PC-9 (cell line): ENCODE data around the gene THADA. TPM values are rescaled to one million over a fixed set of nuclear protein-coding genes. Genes with fewer than 3 reads are reported as not detected.
A peak's percentile ranks its signal among the peaks of the same experiment; 100 is the strongest.

ENCODE experiments used
- BruUV-seq: library from RNA; stranded (reverse); fragments of 400-500 nt; replicated peaks from 2 replicates; lab custom pipeline; 2021; lab: Mats Ljungman, UMichigan
- CTCF ChIA-PET: fragments of 300-600 bp; sonication (Branson Sonifier 250); formaldehyde crosslinking; loops from one replicate; lab custom pipeline; 2022; ENCODE audit warnings: antibody characterized with exemption; lab: Charles Lee
- POLR2A ChIA-PET: fragments of 300-600 bp; sonication (Branson Sonifier 250); formaldehyde crosslinking; loops from one replicate; lab custom pipeline; 2022; ENCODE audit warnings: antibody characterized with exemption; ENCODE audit not compliant: unreplicated experiment; lab: Charles Lee
- DNase-seq, 2 experiments: peaks; one replicate each; pipeline versions ENCODE4 v3.0.0 to v3.0.0-alpha.2; 2015 to 2022; ENCODE audit warnings: mixed read lengths in 1 of 2
- H2AFZ ChIP-seq: fragments of 200-600 bp; sonication (generic); 2 replicates; pipeline ENCODE4 v1.8.1; 2017; ENCODE audit warnings: antibody characterized with exemption
- H3F3A ChIP-seq: fragments of 200-600 bp; sonication (generic); 2 replicates; pipeline ENCODE4 v1.8.1; 2017; ENCODE audit warnings: antibody characterized with exemption, mild to moderate bottlenecking, low read depth; ENCODE audit not compliant: insufficient read depth
- H3K27ac ChIP-seq: fragments of 200-600 bp; sonication (generic); 2 replicates; pipeline ENCODE4 v1.6.1; 2016; ENCODE audit warnings: mixed run types
- H3K27me3 ChIP-seq: fragments of 200-600 bp; sonication (generic); 2 replicates; pipeline ENCODE4 v1.6.1; 2016; ENCODE audit warnings: low read depth, mixed run types; ENCODE audit not compliant: insufficient read depth
- H3K36me3 ChIP-seq: fragments of 200-600 bp; sonication (generic); 2 replicates; pipeline ENCODE4 v1.6.1; 2016; ENCODE audit warnings: low read depth, mixed run types
- H3K4me1 ChIP-seq: fragments of 200-600 bp; sonication (generic); replicated peaks from 2 replicates; pipeline ENCODE4 v1.6.1; 2016; ENCODE audit warnings: mixed run types; ENCODE audit not compliant: insufficient read depth
- H3K4me2 ChIP-seq: fragments of 200-600 bp; sonication (generic); 2 replicates; pipeline ENCODE4 v1.6.1; 2017; ENCODE audit warnings: mixed run types
- H3K4me3 ChIP-seq: fragments of 200-600 bp; sonication (generic); 2 replicates; pipeline ENCODE4 v1.6.1; 2016; ENCODE audit warnings: mixed run types
- H3K79me2 ChIP-seq: fragments of 200-600 bp; sonication (generic); 2 replicates; pipeline ENCODE4 v1.6.1; 2017; ENCODE audit warnings: low read depth, mixed run types
- H3K9me2 ChIP-seq: fragments of 200-600 bp; sonication (generic); 2 replicates; pipeline ENCODE4 v1.8.1; 2017; ENCODE audit warnings: mild to moderate bottlenecking; ENCODE audit not compliant: insufficient read depth
- H3K9me3 ChIP-seq: fragments of 200-600 bp; sonication (generic); 2 replicates; pipeline ENCODE4 v1.8.1; 2016; ENCODE audit warnings: low read depth; ENCODE audit not compliant: insufficient read depth
- H4K20me1 ChIP-seq: fragments of 200-600 bp; sonication (generic); 2 replicates; pipeline ENCODE4 v1.8.1; 2017; ENCODE audit not compliant: insufficient read depth
- EZH2 ChIP-seq: fragments of 200-600 bp; sonication (generic); IDR thresholded peaks from 2 replicates; pipeline ENCODE4 v1.8.0; 2017; ENCODE audit warnings: antibody characterized with exemption, low read depth
- intact Hi-C: fragments of 100-400 bp; cut with micrococcal nuclease; formaldehyde crosslinking; loops from one replicate; pipeline ENCODE4 v1.10.0; 2022; ENCODE audit not compliant: unreplicated experiment
- total RNA-seq: library from RNA; stranded (reverse); gene quantifications from 2 replicates; pipeline ENCODE4 v1.2.3, GENCODE V29; 2021
- TF ChIP-seq, protein P1 (sequence below): fragments of 200-600 bp; sonication (generic); conservative IDR thresholded peaks from 2 replicates; pipeline ENCODE4 v1.6.1; 2017; ENCODE audit warnings: mixed run types, antibody characterized with exemption, mild to moderate bottlenecking, moderate library complexity

Gene THADA
- total RNA-seq, 1 experiment from 2014 or later: 28.1 TPM

GRCh38 chr2:43455731-43456642, 139.9 kb downstream of the THADA start:
- peaks cover 8% of the 10 kb centered on the region; the same call in 1 of the 2 replicates for H3K79me2 ChIP-seq
- no peak overlapping the region for H2AFZ ChIP-seq
- no peaks in the 10 kb centered on the region for H3K9me2 ChIP-seq
- H3K4me2 ChIP-seq: peak overlapping the region; percentile 65
- BruUV-seq: no TSS peak
- H3K4me1 ChIP-seq: peaks cover 80% of the 10 kb centered on the region
- H3K27me3 ChIP-seq: no peaks in the 10 kb centered on the region
- ChIA-PET POLR2A (interaction anchor here (0.7 kb wide), 1 partner anchor 163 kb away, joined by 3 read pairs; no protein-coding TSS in a partner anchor), CTCF (interaction anchor here (0.6 to 0.7 kb wide), 2 partner anchors 13 to 18 kb away, joined by 3 read pairs; no protein-coding TSS in a partner anchor)
- H4K20me1 ChIP-seq: no peaks in the 10 kb centered on the region
- H3K4me3 ChIP-seq: peak overlapping the region; percentile 25; the same call in 1 of the 2 replicates
- no peak for TF ChIP-seq EZH2
- TF ChIP-seq, protein P1, sequence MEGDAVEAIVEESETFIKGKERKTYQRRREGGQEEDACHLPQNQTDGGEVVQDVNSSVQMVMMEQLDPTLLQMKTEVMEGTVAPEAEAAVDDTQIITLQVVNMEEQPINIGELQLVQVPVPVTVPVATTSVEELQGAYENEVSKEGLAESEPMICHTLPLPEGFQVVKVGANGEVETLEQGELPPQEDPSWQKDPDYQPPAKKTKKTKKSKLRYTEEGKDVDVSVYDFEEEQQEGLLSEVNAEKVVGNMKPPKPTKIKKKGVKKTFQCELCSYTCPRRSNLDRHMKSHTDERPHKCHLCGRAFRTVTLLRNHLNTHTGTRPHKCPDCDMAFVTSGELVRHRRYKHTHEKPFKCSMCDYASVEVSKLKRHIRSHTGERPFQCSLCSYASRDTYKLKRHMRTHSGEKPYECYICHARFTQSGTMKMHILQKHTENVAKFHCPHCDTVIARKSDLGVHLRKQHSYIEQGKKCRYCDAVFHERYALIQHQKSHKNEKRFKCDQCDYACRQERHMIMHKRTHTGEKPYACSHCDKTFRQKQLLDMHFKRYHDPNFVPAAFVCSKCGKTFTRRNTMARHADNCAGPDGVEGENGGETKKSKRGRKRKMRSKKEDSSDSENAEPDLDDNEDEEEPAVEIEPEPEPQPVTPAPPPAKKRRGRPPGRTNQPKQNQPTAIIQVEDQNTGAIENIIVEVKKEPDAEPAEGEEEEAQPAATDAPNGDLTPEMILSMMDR: peak; percentile 37; the same call in 1 of the 2 replicates
- no peaks in the 10 kb centered on the region for H3K36me3 ChIP-seq
- H3K27ac ChIP-seq: peak overlapping the region; percentile 78
- DNase-seq: peak; percentile 30 to 95
- peaks cover 62% of the 10 kb centered on the region for H3F3A ChIP-seq
- intact Hi-C loops: loop anchor here (1.0 kb wide), 2 partner anchors 28 to 30 kb away; no protein-coding TSS in a partner anchor
- no peaks in the 10 kb centered on the region for H3K9me3 ChIP-seq

GRCh38 chr2:43455296-43455695, 140.5 kb downstream of the THADA start:
- Histone ChIP-seq H3F3A (peaks cover 55% of the 10 kb centered on the region), H2AFZ (no peak overlapping the region), H3K4me1 (peaks cover 74% of the 10 kb centered on the region), H3K4me3 (0 out of 2 replicates have a peak overlapping the region, but pooled peaks have one; percentile 25), H3K9me3 (no peaks in the 10 kb centered on the region), H3K79me2 (peaks cover 8% of the 10 kb centered on the region; the same call in 1 of the 2 replicates), H3K36me3 (no peaks in the 10 kb centered on the region), H3K27me3 (no peaks in the 10 kb centered on the region), H3K4me2 (peak overlapping the region; percentile 65), H4K20me1 (no peaks in the 10 kb centered on the region), H3K27ac (peak overlapping the region; percentile 78), H3K9me2 (no peaks in the 10 kb centered on the region)
- ChIA-PET POLR2A (interaction anchor here (0.7 kb wide), 1 partner anchor 162 kb away, joined by 3 read pairs; no protein-coding TSS in a partner anchor), CTCF (interaction anchor here (0.6 to 0.7 kb wide), 5 partner anchors 32 to 980 kb away, joined by 3 to 9 read pairs (median 4); no protein-coding TSS in a partner anchor)
- DNase-seq: no peak
- no TSS peak for BruUV-seq
- TF ChIP-seq, protein P1: no peak
- TF ChIP-seq EZH2: no peak
- intact Hi-C loops: no loop called here

DNA sequence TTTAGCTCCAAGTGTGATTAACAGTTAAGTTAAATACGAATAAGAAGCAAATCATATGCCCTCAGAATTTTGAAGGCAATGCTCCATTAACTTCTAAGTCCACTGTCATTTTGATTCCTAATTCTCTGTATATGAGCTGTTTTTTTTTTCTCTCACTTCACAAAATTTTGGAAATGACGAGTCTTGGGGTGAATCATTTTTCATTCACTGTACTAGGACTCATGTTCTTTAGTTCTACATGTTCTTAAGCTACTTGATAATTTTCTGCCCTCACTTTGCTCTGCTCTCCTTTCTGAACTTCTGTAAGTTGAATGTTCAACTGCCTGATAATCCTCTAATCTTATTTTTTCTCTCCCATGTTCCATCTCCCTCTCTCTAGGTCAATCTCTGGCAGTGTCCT, 141.0 kb downstream of the THADA start:
- Histone ChIP-seq H3K79me2 (peaks cover 8% of the 10 kb centered on the region; the same call in 1 of the 2 replicates), H3F3A (peaks cover 54% of the 10 kb centered on the region), H2AFZ (no peak overlapping the region), H4K20me1 (no peaks in the 10 kb centered on the region), H3K4me3 (no peak overlapping the region), H3K27me3 (no peaks in the 10 kb centered on the region), H3K9me3 (no peaks in the 10 kb centered on the region), H3K4me2 (no peak overlapping the region), H3K4me1 (peaks cover 68% of the 10 kb centered on the region), H3K27ac (0 out of 2 replicates have a peak overlapping the region, but pooled peaks have one; percentile 78), H3K36me3 (no peaks in the 10 kb centered on the region), H3K9me2 (no peaks in the 10 kb centered on the region)
- no peak for TF ChIP-seq EZH2
- TF ChIP-seq, protein P1: no peak
- CTCF ChIA-PET: interaction anchor here (0.6 to 0.7 kb wide), 5 partner anchors 32 to 980 kb away, joined by 3 to 9 read pairs (median 4); no protein-coding TSS in a partner anchor
- intact Hi-C loops: no loop called here
- no peak for DNase-seq
- no TSS peak for BruUV-seq
- POLR2A ChIA-PET: interaction anchor here (0.6 kb wide), 1 partner anchor 226 kb away, joined by 5 read pairs; no protein-coding TSS in a partner anchor
